Liver (tissue), 3 donors: ENCODE measurements around the gene RFC4.

Experiments used
- CTCF ChIP-seq: fragments of 150-350 bp; IDR thresholded peaks from 2 replicates; pipeline ENCODE4 v1.5.1; 2017; ENCODE audit warnings: improper control_type of control experiment, low read depth, low read length; ENCODE audit not compliant: missing input control
- GABPA ChIP-seq, 2 donors: IDR thresholded peaks in 1 of 2; conservative IDR thresholded peaks in 1 of 2; 2 replicates each; pipeline ENCODE4 v1.6.1; 2016; ENCODE audit warnings: antibody characterized with exemption in 2 of 2, mild to moderate bottlenecking in 1 of 2, moderate library complexity in 1 of 2
- HNF4G ChIP-seq: IDR thresholded peaks from 2 replicates; pipeline ENCODE4 v1.6.1; 2016; ENCODE audit warnings: antibody characterized with exemption
- JUND ChIP-seq, 2 donors: IDR thresholded peaks; 2 replicates each; pipeline ENCODE4 v1.6.1; 2016; ENCODE audit warnings: antibody characterized with exemption in 2 of 2
- RAD21 ChIP-seq, 2 donors: IDR thresholded peaks; 2 replicates each; pipeline ENCODE4 v1.6.1; 2016; ENCODE audit warnings: antibody characterized with exemption in 2 of 2, mild to moderate bottlenecking in 2 of 2
- REST ChIP-seq: IDR thresholded peaks from 2 replicates; pipeline ENCODE4 v1.6.1; 2016; ENCODE audit warnings: antibody characterized with exemption, mild to moderate bottlenecking
- TAF1 ChIP-seq: conservative IDR thresholded peaks from 2 replicates; pipeline ENCODE4 v1.6.1; 2016; ENCODE audit warnings: antibody characterized with exemption, mild to moderate bottlenecking
- ZBTB33 ChIP-seq: IDR thresholded peaks from 2 replicates; pipeline ENCODE4 v1.6.1; 2016; ENCODE audit warnings: antibody characterized with exemption
- donor health status: healthy.
- donor health status: healthy.

- TF ChIP-seq JUND (IDR thresholded peaks at IDR 0.05) (no peak), CTCF (no peak), TAF1 (no peak), REST (no peak), HNF4G (no peak), RAD21 (IDR thresholded peaks at IDR 0.05) (no peak), ZBTB33 (no peak), GABPA (IDR thresholded peaks at IDR 0.05 in 1 of 2, conservative IDR thresholded peaks at IDR 0.05 in 1 of 2) (no peak)
These were observed 9.2 kb upstream of the RFC4 start for GRCh38 chr3:186815435-186815834.
